Measurements from ENCODE around the gene MICAL3.
"Not testable (repeated sequence)": the region's sequence is repeated elsewhere in the genome, so short reads cannot be mapped to it uniquely, and the experiment has no call there.

MICAL3 gene

GRCh38 chr22:18059094-18059417 is 34.7 kb upstream of the MICAL3 start:
- no peak for DNase-seq (ENCODE audit: low spot score)

- DNase-seq (ENCODE audit: low spot score) = no peak
Observed at GRCh38 chr22:18058371-18059093, 34.2 kb upstream of the MICAL3 start.

- no peak for DNase-seq (ENCODE audit: low spot score)
Observed at GRCh38 chr22:18057568-18058209, 33.3 kb upstream of the MICAL3 start.

GRCh38 chr22:18056807-18057474 is 32.6 kb upstream of the MICAL3 start:
- no peak for DNase-seq (ENCODE audit: low spot score)

- no peak for DNase-seq (ENCODE audit: low spot score)
Observed at GRCh38 chr22:18056161-18056666, 31.9 kb upstream of the MICAL3 start.

GRCh38 chr22:18055619-18056160 is 31.3 kb upstream of the MICAL3 start:
- DNase-seq (ENCODE audit: low spot score) = no peak

GRCh38 chr22:18053216-18053946 is 29.0 kb upstream of the MICAL3 start:
- DNase-seq (ENCODE audit: low spot score) = not testable (repeated sequence)

GRCh38 chr22:18051113-18051512 is 26.8 kb upstream of the MICAL3 start:
- not testable (repeated sequence) for DNase-seq (ENCODE audit: low spot score)

GRCh38 chr22:18050065-18050464 is 25.7 kb upstream of the MICAL3 start:
- no peak for DNase-seq (ENCODE audit: low spot score)

- DNase-seq (ENCODE audit: low spot score) = no peak
Observed at GRCh38 chr22:18048441-18048898, 24.1 kb upstream of the MICAL3 start.

GRCh38 chr22:18048041-18048440 is 23.7 kb upstream of the MICAL3 start:
- DNase-seq (ENCODE audit: low spot score) = no peak

GRCh38 chr22:18045794-18046193 is 21.4 kb upstream of the MICAL3 start:
- DNase-seq (ENCODE audit: low spot score) = no peak

GRCh38 chr22:18044548-18045271 is 20.3 kb upstream of the MICAL3 start:
- no peak for DNase-seq (ENCODE audit: low spot score)

GRCh38 chr22:18042685-18043084 is 18.3 kb upstream of the MICAL3 start:
- no peak for DNase-seq (ENCODE audit: low spot score)

- not testable (repeated sequence) for DNase-seq (ENCODE audit: low spot score)
Observed at GRCh38 chr22:18040898-18041297, 16.5 kb upstream of the MICAL3 start.

- DNase-seq (ENCODE audit: low spot score) = no peak
Observed at GRCh38 chr22:18035751-18036150, 11.4 kb upstream of the MICAL3 start.

GRCh38 chr22:18034076-18034475 is 9.7 kb upstream of the MICAL3 start:
- DNase-seq (ENCODE audit: low spot score) = no peak

GRCh38 chr22:18033204-18033998 is 9.0 kb upstream of the MICAL3 start:
- no peak for DNase-seq (ENCODE audit: low spot score)

- no peak for DNase-seq (ENCODE audit: low spot score)
Observed at GRCh38 chr22:18032455-18033101, 8.2 kb upstream of the MICAL3 start.
